HG02970 (cell line): ENCODE data around the gene SBK2.

Experiments used
- ATAC-seq: cut with Tn5 transposase; IDR thresholded peaks from one replicate; pipeline ENCODE4 v1.9.1; 2021; ENCODE audit warnings: mild to moderate bottlenecking, moderate library complexity, moderate number of reproducible peaks; ENCODE audit not compliant: unreplicated experiment, low FRiP score

The SBK2 gene

GRCh38 chr19:55554741-55555152, 17.8 kb upstream of the SBK2 start:
- ATAC-seq: no peak

- no peak for ATAC-seq
Measured at GRCh38 chr19:55554302-55554701, 17.4 kb upstream of the SBK2 start.

GRCh38 chr19:55553217-55554182, 16.6 kb upstream of the SBK2 start:
- no peak for ATAC-seq

DNA sequence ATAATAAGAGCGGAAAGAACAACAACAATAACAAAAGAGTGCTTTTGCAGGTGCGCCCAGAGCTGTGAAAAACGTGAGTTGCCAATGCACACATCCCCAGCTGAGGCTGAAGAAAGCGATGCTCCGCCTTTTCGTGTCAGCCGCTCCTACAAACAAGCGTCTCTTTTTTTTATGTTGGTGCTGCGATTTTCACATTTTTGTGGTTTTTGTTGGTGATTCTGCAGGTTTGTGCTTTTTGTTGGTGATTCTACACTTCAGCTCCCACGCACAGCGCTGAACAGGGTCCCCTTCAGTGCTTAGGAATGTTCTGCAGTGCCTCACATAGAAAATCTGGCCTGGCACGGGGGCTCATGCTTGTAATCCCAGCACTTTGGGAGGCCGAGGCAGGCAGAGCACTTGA, 15.7 kb upstream of the SBK2 start:
- ATAC-seq: no peak

DNA sequence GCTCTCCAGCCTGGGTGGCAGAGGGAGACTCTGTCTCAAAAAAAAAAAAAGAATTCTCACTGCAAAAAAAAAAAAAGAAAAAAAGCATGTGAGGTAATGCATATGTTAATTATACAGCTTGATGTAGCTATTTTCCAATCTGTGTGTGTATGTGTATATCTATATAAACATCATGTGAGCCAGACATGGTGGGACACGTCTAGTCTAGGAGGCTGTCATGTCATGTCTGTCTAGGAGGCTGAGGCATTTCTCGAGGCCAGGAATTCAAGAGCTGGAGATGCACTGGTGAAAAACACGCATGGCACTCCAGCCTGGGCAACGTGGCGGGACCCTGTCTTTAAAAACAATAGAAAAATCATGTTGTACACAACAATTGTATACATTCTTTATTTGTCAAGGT, 15.3 kb upstream of the SBK2 start:
- no peak for ATAC-seq

- ATAC-seq: no peak
Measured at GRCh38 chr19:55550321-55550650, 13.4 kb upstream of the SBK2 start.

DNA sequence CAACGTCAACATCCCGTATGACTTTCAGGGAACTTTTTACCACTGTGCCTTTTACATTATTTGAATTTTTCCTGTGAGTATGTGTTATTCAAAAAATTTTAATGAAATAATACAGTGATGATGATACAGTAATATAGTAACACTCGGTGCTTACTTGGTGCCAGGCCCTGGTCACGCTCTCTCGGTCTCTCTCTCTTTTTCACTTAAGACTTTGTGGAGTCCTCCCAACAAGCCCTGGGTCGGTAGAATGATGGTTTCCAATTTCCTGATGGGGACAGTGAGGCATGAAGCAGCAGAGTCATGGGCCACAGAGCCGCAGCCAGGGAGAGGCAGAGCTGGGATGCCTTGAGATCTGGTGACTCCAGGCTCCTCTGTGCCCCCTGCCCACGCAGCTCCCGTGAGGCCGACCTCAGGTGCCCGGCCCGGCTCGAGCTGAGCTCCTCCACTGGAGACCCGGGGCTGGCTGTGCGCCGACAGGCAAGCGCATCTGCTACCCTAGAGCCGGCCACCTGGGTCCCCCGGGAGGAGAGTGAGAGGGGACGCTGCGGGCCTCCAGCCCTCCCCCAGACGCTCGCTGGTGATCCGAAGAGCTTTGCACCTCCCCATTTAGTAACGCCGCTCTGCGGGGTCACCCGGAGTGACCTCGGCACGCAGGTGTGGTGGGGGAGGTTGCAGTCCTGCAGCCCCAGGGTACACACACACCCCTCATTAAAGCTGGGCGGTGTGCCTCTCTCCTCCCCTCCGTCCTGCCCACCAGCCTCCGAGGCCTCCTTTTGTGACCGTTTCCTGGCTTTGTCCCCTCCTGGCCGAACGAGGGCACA, 12.8 kb upstream of the SBK2 start:
- no peak for ATAC-seq

DNA sequence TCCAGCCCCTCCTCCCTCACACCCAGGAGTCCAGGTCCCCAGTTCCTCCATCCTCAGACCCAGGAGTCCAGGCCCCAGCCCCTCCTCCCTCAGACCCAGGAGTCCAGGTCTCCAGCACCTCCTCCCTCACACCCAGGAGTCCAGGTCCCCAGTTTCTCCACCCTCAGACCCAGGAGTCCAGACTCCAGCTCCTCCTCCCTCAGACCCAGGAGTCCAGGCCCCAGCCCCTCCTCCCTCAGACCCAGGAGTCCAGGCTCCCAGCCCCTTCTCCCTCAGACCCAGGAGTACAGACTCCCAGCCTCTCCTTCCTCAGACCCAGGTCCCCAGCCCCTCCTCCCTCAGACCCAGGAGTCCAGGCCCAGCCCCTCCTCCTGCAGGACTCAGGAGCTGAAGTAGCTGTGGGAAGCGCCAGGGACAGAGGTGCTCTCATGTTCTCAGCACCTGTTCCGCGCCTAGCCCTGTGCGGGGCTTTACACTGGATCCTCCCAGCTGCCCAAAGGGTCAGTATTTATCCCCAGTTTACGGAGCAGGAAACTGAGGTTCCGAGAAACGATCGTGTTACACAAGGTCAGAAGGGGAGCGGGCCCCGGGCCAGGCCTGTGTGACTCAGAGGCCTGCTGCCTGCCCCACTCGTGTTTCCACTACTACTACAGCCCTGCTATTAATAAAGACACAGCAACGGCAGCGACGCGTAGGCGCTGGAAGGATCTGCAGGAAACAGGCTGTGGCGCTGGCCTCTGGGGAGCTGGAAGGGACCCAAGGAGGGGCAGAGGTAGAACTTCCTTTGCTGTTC, 10.1 kb upstream of the SBK2 start:
- ATAC-seq: no peak

- ATAC-seq: no peak
Measured at GRCh38 chr19:55546011-55546410, 9.1 kb upstream of the SBK2 start.

DNA sequence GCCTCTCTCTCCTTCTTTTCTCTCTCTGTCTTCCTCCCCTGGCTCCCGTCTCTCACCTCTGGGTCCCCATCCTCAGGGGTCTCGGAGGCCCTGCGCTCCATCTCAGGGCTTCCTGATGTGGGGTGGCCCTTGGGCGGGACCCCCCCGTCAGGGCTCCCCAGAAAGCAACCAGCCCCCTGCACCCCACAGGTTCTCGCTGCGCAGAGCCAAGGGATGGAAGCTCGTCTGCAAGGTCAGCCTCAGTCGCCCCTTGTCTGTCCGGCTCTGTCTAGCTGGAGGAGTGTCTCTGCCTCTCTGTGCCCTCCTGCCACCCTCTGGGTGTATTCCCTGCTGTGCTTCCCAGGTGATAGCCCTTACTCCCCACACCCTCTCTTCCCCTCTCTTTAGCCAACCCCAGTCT, 8.5 kb upstream of the SBK2 start, which contains the start of gene SBK3:
Gene SBK3 (minus strand): TSS at position 101 of the 400 bp plus-strand sequence. CDS start 0 bp downstream, at position 101.
- no peak for ATAC-seq

GRCh38 chr19:55544776-55545439, 8.0 kb upstream of the SBK2 start:
- no peak for ATAC-seq

DNA sequence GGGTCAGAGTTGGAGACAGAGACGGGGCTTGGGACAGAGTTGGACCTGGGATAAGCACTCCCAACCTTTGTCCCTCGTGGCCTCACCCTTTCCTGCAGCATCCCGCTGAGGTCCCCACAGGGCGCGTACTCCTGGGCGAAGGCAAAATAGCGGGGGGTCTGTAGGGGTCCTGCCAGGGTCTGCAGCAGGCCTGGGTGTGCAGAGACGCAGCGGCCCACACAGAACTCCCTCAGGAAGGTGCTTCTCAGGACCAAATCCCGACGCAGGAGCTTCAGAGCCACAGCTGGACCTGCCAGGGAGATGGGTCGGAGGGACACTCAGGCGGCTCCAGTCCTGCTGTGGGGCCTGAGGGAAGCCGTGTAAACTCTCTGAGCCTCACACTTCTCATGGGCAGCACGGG, 7.1 kb upstream of the SBK2 start:
- no peak for ATAC-seq

- ATAC-seq: no peak
Measured at GRCh38 chr19:55543567-55543966, 6.6 kb upstream of the SBK2 start.

DNA sequence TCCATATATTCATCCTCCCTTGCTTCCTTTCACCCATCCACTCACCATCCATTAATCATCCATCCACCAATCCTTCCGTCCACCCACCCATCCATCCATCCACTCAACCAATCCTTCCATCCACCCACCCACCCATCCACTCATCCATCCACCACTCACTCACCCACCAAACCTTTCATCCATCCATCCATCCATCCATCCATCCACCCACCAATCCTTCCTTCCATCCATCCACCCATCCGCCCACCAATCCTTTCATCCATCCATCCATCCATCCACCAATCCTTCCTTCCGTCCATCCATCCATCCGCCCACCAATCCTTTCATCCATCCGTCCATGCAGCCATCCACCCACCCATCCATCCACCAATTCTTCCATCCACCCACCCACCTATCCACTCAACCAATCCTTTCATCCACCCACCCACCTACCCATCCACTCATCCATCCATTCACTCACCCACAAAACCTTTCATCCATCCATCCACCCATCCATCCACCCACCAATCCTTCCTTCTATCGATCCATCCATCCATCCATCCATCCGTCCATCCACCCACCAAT, 5.4 kb upstream of the SBK2 start:
- ATAC-seq: no peak

DNA sequence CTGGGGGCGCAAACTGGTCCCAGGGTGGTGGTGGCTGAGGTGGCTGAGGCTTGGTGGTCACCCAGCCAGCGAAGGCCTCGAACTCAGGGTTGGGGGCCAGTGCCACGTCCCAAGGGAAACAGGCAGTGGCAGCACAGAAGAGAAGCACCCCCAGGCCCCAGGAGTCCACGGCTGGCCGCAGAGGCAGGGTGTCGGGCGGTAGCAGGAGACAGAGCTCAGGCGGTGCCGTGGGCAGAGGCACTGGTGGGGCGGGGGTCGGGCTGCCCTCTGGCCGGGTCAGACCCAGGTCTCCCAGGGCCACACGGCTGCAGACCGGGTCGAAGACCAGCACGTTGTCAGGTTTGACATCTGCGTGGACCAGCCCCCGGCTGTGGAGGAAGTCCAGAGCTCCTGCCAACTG, 4.2 kb upstream of the SBK2 start:
- ATAC-seq: no peak

DNA sequence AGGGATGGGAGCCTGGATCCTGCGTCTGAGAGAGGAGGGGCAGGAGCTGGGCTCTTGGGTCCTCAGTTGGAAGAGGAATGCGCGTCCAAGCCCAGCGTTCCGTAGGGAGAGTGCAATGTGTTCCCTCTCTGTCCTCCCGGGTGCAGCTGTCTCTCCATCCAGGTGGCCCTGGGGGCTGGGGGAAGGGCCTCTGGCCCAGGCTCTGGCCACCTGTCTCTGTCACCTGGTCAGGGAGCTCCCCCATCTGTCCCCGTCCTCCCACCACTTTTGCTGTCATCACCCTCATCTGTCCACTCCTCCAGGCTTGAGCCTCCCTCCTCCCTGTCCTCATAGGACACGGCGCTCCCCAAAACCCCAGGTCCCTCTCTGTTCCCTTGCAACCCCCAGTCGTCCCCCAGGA, 3.7 kb upstream of the SBK2 start:
- no peak for ATAC-seq

GRCh38 chr19:55539090-55539984, 2.4 kb upstream of the SBK2 start:
- ATAC-seq: no peak

- no peak for ATAC-seq
Measured at GRCh38 chr19:55538132-55538531, 1.2 kb upstream of the SBK2 start.

DNA sequence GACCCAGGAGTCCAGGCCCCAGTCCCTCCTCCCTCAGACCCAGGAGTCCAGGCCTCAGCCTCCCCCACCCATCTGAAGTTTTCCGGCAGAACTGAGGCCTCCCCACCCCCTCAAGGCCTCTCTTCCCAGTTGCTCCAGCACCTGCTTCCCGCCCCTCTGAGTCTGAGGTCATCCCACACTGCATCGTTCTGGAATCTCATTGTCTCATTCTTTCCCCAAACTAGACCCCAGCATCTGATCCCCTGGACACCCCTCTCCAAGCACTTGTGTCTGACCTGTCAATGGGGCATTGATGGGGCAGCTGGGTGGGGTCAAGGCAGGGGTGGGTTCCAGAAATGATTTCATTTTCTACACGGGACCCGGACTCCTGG, 793 bp upstream of the SBK2 start:
- ATAC-seq: no peak
